ENCODE measurements around the gene ANKRD13A. TPM values are rescaled to one million over a fixed set of nuclear protein-coding genes. Genes with fewer than 3 reads are reported as not detected.

Gene ANKRD13A
- total and polyA plus RNA-seq, 2 of the 13 experiments (the other 11 are each of a cell fraction or from before 2014, with no cell fraction given), result 34.1 to 41.6 TPM

DNA sequence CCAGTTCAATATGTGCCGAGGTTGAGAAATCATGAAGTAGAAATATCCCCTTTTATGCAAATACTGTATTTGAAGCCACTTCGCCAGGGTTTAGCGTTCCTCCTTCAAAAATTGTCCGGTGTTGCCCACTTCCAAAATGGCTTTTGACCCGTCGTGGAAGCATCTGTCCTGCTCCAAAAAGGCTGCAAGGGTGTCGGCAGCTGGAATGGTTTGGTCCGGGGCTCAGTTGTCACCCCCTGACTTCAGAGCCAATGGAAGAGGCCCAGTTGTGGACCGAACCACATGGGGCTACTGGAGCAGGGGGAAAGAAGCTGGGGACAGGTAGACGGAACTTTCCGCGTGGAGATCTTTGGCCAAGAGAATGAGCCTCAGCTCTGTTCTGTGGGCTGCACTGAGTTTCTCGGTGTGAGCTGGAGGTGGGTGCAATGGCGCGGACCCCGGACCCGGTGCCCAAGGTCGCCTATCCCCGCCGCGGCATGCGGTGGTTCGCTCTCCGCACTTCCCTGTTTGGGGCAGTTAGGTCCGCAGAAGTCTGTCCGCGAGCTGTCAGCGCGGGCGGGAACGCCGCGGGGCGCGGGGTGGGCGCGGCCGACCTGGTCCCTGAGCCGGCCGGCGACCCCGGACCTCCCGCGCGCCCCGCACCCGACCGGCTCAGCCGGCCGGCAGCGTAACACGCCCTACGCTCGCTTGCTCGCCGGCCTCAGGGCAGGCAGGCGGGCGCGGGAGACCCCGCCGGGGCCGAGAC lies at the start of gene ANKRD13A (continued):
- TF ChIP-seq, protein P1, sequence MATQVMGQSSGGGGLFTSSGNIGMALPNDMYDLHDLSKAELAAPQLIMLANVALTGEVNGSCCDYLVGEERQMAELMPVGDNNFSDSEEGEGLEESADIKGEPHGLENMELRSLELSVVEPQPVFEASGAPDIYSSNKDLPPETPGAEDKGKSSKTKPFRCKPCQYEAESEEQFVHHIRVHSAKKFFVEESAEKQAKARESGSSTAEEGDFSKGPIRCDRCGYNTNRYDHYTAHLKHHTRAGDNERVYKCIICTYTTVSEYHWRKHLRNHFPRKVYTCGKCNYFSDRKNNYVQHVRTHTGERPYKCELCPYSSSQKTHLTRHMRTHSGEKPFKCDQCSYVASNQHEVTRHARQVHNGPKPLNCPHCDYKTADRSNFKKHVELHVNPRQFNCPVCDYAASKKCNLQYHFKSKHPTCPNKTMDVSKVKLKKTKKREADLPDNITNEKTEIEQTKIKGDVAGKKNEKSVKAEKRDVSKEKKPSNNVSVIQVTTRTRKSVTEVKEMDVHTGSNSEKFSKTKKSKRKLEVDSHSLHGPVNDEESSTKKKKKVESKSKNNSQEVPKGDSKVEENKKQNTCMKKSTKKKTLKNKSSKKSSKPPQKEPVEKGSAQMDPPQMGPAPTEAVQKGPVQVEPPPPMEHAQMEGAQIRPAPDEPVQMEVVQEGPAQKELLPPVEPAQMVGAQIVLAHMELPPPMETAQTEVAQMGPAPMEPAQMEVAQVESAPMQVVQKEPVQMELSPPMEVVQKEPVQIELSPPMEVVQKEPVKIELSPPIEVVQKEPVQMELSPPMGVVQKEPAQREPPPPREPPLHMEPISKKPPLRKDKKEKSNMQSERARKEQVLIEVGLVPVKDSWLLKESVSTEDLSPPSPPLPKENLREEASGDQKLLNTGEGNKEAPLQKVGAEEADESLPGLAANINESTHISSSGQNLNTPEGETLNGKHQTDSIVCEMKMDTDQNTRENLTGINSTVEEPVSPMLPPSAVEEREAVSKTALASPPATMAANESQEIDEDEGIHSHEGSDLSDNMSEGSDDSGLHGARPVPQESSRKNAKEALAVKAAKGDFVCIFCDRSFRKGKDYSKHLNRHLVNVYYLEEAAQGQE (IDR thresholded peaks at IDR 0.05; ENCODE audit: borderline replicate concordance in 1 of 2, low read depth in 1 of 2, low read length in 2 of 2), result no peak; a peak in 1 of 4 replicates
- TF ChIP-seq, protein P2, sequence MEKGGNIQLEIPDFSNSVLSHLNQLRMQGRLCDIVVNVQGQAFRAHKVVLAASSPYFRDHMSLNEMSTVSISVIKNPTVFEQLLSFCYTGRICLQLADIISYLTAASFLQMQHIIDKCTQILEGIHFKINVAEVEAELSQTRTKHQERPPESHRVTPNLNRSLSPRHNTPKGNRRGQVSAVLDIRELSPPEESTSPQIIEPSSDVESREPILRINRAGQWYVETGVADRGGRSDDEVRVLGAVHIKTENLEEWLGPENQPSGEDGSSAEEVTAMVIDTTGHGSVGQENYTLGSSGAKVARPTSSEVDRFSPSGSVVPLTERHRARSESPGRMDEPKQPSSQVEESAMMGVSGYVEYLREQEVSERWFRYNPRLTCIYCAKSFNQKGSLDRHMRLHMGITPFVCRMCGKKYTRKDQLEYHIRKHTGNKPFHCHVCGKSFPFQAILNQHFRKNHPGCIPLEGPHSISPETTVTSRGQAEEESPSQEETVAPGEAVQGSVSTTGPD (CRISPR knock-in tag; IDR thresholded peaks at IDR 0.05), result no peak
- TF ChIP-seq ZFP36L2 (CRISPR knock-in tag; IDR thresholded peaks at IDR 0.05), result no peak
- TF ChIP-seq ZNF646 (CRISPR knock-in tag; IDR thresholded peaks at IDR 0.05), result 0 out of 2 replicates have a peak, but pooled peaks have one; percentile 11
- TF ChIP-seq EZH2 (conservative IDR thresholded peaks at IDR 0.05; ENCODE audit: low read depth, low read length), result no peak
- peak; percentile 87; the same call in 1 of the 2 replicates for TF ChIP-seq ATF7-NPFF (CRISPR knock-in tag; IDR thresholded peaks at IDR 0.05; ENCODE audit: low read depth)
- TF ChIP-seq CBX2 (IDR thresholded peaks at IDR 0.05; ENCODE audit: low read depth, low read length), result no peak
- TF ChIP-seq CBX2 (CRISPR knock-in tag; IDR thresholded peaks at IDR 0.05; ENCODE audit: low read depth), result no peak
- no peak for TF ChIP-seq LCORL (IDR thresholded peaks at IDR 0.05)
- TF ChIP-seq LCORL (CRISPR knock-in tag; IDR thresholded peaks at IDR 0.05), result peak; percentile 92
- TF ChIP-seq ADNP (CRISPR knock-in tag; IDR thresholded peaks at IDR 0.05), result no peak
- no peak for TF ChIP-seq POLR2AphosphoS2 (IDR thresholded peaks at IDR 0.05; ENCODE audit: low read depth, low read length)
- peak; percentile 90 for TF ChIP-seq MAX (IDR thresholded peaks at IDR 0.05)
- no peak for TF ChIP-seq ZNF281 (CRISPR knock-in tag; IDR thresholded peaks at IDR 0.05; ENCODE audit: borderline replicate concordance)

All from HepG2 (cell line).